Activated CD8-positive, alpha-beta memory T cell treated with anti-CD3 and anti-CD28 coated beads for 48 hours (primary cell): ENCODE data around the gene RABGAP1L.
"Not testable (repeated sequence)": the region's sequence is repeated elsewhere in the genome, so short reads cannot be mapped to it uniquely, and the experiment has no call there.

ENCODE experiments used
- DNase-seq, 3 experiments: peaks; one replicate each; pipeline ENCODE4 v3.0.0-alpha.2; 2020; ENCODE audit warnings: low read depth in 2 of 3, low spot score in 2 of 3

RABGAP1L gene

DNA sequence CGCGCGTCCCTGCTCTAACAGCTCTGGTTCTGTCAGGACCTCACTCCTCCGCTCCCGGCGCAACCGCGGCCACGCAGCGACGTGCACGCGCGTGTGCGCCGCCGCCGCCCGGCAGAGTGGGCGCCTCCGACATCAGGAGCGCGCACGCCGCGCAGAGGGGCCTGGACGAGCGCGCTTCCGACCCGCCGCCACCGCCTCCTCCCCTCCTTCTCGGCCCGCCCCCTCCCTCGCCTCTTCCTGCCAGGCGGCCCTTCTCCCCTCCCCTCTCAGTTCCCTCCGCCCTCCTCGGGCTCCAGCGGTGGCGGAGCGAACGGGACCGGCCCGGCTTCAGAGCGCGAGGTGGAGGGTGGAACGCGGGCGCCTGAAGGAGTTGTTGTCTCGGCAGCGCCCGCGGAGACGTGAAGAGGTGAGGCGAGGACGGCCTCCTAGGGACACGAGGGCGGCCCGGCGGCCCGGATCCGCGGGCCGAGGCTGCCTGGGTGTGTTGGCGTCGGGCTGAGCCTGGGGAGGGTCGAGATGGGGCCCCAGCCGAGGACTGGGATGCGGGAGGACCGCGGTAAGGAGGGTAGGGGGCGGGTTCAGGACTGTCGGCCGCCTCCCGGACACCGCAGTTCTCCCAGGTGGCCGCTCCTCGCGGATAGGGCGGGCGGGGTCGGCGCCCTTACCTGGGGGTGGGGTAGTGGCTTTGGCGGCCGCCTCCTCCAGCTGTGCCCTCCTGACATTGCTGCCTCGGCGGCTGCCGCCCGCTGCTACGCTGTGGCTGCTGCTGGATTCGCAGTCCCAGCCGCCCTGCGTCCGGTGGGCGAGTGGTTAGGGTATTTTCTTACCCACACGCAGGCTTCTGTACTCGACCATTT is at the start of gene RABGAP1L:
TSS of gene RABGAP1L (plus strand) at position 269 of the 857 bp plus-strand sequence.
- DNase-seq, result peak; percentile 76 to 83 (median 79)

- no peak for DNase-seq
Measured at GRCh38 chr1:174110053-174110452, 49.3 kb upstream of the RABGAP1L start.

DNA sequence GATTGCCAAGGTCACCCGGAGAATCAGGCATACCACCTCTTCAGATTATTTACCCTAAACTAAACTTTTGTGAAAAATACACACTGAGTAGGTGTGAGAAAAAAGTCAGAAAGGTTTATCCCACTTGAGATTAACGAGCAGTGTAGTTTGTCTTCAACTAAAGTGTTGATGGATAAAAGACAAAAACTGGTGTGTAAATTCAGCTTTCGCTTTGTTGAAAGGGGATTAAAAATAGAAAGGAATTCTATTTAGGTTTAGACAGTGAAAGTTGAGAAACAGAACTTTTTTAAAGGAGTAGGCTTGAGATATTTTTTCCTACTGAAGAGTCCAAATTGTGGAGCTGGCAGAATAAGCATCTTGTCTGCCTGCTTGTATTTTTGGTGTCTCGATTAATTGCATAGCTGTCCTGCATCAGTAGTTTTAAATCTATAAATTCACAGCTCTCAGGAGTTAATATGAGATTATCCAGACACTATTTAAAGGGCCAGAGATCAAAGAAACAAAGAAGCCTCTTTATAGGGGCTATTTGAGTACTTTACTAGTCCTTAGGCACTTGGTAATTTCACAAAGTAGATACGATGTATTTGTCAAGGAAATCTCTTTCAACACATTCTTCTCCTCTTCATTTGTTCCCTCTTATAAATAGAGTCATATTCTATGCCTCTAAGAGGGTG is 46.7 kb upstream of the RABGAP1L start:
- no peak for DNase-seq

GRCh38 chr1:174114106-174114505 is 45.2 kb upstream of the RABGAP1L start:
- no peak for DNase-seq

DNA sequence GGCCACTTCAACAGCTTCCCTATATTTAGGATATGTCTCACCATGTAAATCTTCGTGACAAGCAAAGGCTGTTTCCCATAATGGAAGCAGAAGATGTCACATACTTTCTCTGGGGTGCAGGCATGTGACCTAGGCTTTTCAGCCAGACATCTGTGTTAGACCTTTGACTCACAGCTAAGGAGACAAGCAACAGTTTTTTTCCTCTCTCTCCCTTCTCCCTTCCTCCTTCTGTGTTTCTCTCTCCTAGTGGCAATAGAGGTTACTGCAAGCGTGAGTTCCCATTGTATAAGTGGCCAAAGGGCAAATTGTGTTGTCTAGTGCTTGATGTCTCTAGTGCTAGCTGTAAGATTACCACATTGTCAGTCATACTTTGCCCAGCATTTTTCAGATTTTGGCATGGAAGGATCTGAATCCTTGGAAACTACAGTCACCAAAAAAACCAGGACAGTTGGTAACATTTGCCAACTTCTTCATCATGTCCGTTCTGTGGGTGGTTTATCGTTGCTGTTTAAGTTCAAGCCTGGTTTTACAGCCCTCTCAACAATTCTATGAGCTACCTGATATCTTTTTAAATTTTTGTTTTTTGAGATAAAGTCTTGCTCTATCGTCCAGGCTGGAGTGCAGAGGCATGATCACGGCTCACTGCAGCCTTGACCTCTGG is 44.4 kb upstream of the RABGAP1L start:
- DNase-seq, result peak in 1 of 3 experiments; percentile 1

DNA sequence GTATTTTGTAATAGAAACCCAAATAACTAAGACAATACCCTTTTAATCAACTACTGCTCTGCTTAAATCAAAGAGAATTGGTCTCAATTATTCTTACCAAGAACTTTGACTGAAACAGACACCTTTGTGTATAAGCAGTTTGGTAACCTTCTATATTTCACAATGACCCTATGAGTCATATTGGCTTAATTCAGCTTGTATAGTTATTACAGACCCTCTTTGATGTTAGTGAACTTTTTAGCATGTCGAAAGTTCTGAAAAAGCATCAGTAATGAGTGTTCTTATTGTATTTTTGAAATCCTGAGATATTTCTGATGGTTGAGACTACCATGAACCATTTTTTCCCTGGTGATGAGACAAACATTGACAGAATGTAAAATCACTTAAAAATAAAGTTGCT is 43.3 kb upstream of the RABGAP1L start:
- no peak for DNase-seq

DNA sequence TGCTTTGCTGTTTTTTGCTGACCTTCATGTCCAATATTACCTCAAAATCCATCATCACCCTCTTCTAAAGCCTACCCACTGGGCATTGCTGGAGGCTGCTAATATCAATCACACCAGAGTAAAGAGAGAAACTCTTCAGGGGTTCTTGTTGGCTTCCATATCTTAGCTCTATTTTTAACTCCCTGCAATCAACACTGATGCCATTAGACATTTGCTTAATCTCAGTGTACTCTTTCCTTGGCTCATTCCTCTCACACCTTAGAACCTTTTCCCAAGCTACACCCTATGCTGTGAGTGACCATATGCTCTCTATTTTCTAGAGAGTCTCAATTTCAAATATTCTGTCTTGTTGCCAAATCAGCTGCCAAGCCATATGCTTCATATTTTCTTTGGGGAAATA is 40.6 kb upstream of the RABGAP1L start:
- DNase-seq, result no peak

- not testable (repeated sequence) for DNase-seq
Measured at GRCh38 chr1:174122318-174122717, 37.0 kb upstream of the RABGAP1L start.

DNA sequence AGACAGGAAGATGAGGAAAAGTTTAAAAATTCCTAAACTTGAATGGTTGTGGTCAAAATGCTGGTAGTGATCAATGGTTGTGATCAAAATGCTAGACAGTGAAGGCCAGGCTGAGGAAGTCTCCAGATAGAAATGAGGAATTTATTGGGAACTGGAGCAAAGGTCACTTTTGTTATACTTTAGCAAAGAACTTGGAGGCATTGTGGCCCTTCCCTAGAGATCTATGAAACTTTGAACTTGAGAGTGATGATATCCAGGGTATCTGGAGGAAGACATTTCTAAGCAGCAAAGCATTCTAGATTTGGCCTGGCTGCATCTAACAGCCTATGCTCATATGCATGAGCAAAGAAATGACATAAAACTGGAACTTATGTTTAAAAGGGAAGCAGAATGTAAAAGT is 35.5 kb upstream of the RABGAP1L start:
- DNase-seq, result no peak

DNA sequence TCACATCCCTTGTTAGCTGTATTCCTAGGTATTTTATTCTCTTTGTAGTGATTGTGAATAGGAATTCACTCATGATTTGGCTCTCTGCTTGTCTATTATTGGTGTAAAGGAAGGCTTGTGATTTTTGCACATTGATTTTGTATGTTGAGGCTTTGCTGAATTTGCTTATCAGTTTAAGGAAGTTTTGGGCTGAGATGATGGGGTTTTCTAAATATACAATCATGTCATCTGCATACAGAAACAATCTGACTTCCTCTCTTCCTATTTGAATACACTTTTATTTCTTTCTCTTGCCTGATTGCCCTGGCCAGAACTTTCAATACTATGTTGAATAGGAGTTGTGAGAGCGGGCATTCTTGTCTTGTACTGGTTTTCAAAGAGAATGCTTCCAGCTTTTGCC is 32.1 kb upstream of the RABGAP1L start:
- not testable (repeated sequence) for DNase-seq

DNA sequence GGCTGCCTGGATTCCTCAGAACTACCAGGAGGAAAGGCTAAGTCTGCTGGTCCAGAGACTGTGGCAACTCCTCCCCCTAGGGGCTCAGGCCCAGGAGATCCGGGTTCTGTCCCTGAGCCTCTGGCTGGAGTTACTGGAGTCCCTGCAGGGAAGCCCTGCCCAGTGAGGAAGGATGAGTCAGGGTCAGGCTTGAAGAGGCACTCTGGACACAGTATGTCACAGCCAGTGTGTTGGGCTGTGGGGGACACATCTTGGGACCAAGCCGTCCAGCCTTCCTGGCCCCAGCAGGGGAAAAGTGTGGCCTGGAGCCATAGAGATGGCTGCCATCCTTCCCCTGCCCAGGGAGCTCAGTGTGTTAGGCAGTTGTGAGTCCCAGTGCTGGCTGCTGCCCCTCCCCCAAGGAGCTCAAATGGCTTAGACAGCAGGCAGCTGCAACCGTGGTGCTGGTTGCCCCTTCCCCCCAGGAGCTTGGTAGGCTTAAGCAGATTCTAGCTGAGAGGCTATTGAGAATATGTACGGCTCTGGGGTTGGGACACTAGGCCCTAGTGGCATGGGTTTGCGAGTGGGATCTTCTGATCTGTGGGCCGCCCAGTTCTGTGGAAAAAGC is 28.2 kb upstream of the RABGAP1L start:
- DNase-seq, result no peak

GRCh38 chr1:174134003-174134659 is 25.2 kb upstream of the RABGAP1L start:
- DNase-seq, result no peak

DNA sequence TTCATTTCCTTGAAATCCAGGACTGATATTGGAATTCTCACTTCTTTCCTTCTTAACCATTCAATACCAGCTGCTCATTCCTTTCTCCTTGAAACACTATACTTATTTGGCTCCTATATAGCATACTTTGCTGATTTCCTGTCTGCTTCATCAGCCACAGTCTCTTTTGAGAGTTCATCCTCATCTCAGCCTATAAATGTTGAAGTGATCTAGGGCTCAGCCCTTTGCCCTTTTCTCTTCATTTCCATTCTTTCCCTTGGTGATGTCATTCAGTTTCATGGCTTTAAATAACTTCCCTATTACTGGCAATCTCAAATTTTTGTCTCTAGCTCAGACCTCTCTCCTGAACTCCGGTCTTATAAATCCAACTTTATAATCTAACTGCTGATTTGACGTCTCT is 24.1 kb upstream of the RABGAP1L start:
- no peak for DNase-seq

DNA sequence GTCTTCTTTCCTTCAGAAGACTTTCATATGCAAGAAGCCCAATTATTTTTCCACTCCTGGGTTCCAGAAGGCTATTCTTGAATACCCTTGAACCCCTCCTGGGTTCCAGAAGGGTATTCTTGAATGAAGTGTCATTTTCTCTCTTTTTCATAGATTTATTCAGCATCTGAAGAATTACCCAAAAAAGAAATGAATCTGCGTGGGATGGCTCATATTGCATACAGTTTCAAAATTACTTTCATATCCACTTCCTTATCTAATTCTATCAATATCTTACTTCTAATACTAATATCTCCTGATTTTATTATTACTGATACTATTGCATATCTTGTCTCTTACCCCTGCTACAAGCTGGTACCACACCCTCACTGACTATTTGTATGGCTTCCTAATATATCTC is 22.6 kb upstream of the RABGAP1L start:
- no peak for DNase-seq

DNA sequence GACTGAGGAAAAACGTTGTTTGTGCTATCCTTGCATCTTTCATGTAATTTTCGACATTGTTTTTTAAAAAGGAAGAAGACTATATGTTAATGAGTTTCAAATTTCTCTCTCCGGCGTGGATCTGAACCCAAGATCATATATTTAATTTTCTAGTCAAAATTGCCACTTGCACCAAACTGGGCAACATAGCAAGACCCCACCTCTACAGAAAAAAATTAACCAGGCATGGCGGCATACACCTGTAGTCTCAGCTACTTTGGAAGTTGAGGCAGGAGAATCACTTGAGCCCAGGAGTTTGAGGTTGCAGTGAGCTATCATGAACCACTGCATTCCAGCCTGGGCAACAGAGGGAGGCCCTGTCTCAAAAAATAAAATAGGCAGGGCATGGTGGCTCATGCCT is 16.5 kb upstream of the RABGAP1L start:
- no peak for DNase-seq

DNA sequence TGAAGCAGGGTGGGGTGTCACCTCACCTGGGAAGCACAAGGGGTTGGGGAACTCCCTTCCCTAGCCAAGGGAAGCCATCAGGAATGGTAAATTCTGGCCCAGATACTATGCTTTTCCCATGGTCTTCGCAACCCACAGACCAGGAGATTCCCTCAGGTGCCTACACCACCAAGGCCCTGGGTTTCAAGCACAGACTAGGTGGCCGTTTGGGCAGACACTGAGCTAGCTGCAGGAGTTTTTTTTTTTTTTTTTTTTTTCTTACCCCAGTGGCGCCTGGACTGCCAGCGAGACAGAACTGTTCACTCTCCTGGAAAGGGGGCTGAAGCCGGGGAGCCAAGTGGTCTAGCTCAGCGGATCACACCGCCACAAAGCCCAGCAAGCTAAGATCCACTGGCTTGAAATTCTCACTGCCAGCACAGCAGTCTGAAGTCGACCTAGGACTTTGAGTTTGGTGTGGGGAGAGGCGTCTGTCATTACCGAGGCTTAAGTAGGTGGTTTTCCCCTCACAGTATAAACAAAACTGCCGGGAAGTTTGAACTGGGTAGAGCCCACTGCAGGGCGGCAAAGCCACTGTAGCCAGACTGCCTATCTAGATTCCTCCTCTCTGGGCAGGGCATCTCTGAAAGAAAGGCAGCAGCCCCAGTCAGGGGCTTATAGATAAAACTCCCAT is 15.5 kb upstream of the RABGAP1L start:
- DNase-seq, result not testable (repeated sequence)

DNA sequence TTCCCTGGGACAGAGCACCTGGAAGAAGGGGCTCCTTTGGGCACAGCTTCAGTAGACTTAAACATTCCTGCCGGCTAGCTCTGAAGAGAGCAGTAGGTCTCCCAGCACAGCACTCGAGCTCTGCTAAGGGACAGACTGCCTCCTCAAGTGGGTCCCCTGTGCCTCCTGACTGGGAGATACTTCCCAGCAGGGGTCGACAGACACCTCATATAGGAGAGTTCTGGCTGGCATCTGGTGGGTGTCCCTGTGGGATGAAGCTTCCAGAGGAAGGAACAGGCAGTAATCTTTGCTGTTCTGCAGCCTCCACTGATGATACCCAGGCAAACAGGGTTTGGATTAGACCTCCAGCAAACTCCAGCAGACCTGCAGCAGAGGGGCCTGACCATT is 14.9 kb upstream of the RABGAP1L start:
- DNase-seq, result not testable (repeated sequence)

GRCh38 chr1:174149216-174149615 is 10.1 kb upstream of the RABGAP1L start:
- no peak for DNase-seq

- DNase-seq, result no peak
Measured at GRCh38 chr1:174150499-174150898, 8.8 kb upstream of the RABGAP1L start.

DNA sequence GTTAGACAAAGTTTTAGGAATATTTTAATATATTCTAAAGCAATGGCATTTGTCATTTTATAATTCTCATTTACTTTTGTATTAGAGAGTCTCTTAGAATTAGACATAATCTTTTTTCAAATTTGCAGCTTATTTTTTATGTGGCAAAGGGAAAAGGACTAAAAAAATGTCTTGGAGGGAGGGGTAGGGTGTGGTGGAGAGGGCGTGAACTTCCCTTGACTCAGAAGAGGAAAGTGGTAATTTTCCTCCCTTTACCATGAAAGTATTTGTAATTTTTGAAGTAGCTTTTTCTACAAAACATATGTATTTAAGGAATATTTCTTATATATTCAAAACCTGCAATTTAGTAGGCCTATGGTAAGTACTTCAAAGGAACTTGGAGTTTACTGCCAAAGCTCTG is 6.9 kb upstream of the RABGAP1L start:
- no peak for DNase-seq
